Gastroesophageal sphincter (tissue), 3 donors: Measurements from ENCODE around the gene LACC1.

Experiments used
- CTCF ChIP-seq, 4 experiments: fragments of 200-600 bp in 2 of 4; fragments of 450-650 bp in 2 of 4; sonication (generic) in 1 of 4; IDR thresholded peaks; one replicate each; pipeline ENCODE4 v1.5.1; 2017 to 2019; ENCODE audit warnings: antibody characterized with exemption in 4 of 4, mild to moderate bottlenecking in 2 of 4, moderate library complexity in 2 of 4
- POLR2A ChIP-seq, 2 donors: fragments of 450-650 bp; IDR thresholded peaks; one replicate each; pipeline ENCODE4 v1.6.1; 2017; ENCODE audit warnings: antibody characterized with exemption in 2 of 2, mild to moderate bottlenecking in 2 of 2, moderate library complexity in 1 of 2
- POLR2AphosphoS5 ChIP-seq: sonication (generic); formaldehyde crosslinking; IDR thresholded peaks from one replicate; pipeline ENCODE4 v1.6.1; 2017; ENCODE audit warnings: antibody characterized with exemption

GRCh38 chr13:43916828-43917227, 37.1 kb downstream of the LACC1 start:
- TF ChIP-seq POLR2AphosphoS5: no peak
- TF ChIP-seq CTCF (IDR thresholded peaks at IDR 0.05): no peak
- no peak for TF ChIP-seq POLR2A (IDR thresholded peaks at IDR 0.05)
